ENCODE measurements around the gene C17orf107. TPM values are rescaled to one million over a fixed set of nuclear protein-coding genes. Genes with fewer than 3 reads are reported as not detected.

The C17orf107 gene
- total RNA-seq, 1 donor from 2014 or later: 1.8 TPM

- DNase-seq (ENCODE audit: low spot score): no peak
- Mint-ChIP-seq H3K27me3 (ENCODE audit: low read depth) (no peaks in the 10 kb centered on the region), H3K36me3 (ENCODE audit: low read depth) (no peaks in the 10 kb centered on the region), H3K4me3 (ENCODE audit: unreplicated experiment) (no peak overlapping the region), H3K9me3 (ENCODE audit: low read depth) (no peaks in the 10 kb centered on the region), H3K27ac (ENCODE audit: unreplicated experiment) (peak overlapping the region; percentile 55), H3K4me1 (ENCODE audit: low read depth) (peaks cover 22% of the 10 kb centered on the region)
- TF ChIP-seq, protein P1, sequence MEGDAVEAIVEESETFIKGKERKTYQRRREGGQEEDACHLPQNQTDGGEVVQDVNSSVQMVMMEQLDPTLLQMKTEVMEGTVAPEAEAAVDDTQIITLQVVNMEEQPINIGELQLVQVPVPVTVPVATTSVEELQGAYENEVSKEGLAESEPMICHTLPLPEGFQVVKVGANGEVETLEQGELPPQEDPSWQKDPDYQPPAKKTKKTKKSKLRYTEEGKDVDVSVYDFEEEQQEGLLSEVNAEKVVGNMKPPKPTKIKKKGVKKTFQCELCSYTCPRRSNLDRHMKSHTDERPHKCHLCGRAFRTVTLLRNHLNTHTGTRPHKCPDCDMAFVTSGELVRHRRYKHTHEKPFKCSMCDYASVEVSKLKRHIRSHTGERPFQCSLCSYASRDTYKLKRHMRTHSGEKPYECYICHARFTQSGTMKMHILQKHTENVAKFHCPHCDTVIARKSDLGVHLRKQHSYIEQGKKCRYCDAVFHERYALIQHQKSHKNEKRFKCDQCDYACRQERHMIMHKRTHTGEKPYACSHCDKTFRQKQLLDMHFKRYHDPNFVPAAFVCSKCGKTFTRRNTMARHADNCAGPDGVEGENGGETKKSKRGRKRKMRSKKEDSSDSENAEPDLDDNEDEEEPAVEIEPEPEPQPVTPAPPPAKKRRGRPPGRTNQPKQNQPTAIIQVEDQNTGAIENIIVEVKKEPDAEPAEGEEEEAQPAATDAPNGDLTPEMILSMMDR (IDR thresholded peaks at IDR 0.05): peak; percentile 49
Measured at GRCh38 chr17:4934173-4934979, 35.0 kb downstream of the C17orf107 start.

DNA sequence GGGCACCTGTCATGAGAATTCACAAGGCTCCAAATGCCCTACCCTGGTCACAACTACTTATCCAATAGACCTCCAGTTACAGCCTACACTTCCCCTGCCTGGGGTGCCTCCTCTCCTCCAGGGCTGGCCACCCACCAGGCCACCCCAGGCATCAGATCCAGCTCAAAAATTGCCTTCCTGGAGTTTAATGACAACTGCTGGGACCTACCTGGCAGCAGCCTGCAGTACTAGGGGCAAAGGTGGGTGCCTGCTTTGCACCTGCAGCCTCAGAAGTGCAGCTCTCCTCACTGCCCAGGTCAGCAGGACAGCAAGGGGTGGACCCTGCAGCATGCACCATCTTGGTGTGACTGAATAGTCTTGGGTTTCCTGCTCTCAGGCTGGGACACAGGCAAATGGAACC, 36.3 kb downstream of the C17orf107 start:
- TF ChIP-seq, protein P1 (IDR thresholded peaks at IDR 0.05): no peak
- no peak overlapping the region for H3K27ac Mint-ChIP-seq (ENCODE audit: unreplicated experiment)
- H3K4me3 Mint-ChIP-seq (ENCODE audit: unreplicated experiment): no peak overlapping the region
- H3K9me3 Mint-ChIP-seq (ENCODE audit: low read depth): no peaks in the 10 kb centered on the region
- peaks cover 23% of the 10 kb centered on the region for H3K4me1 Mint-ChIP-seq (ENCODE audit: low read depth)
- no peak for DNase-seq (ENCODE audit: low spot score)
- H3K27me3 Mint-ChIP-seq (ENCODE audit: low read depth): no peaks in the 10 kb centered on the region
- H3K36me3 Mint-ChIP-seq (ENCODE audit: low read depth): no peaks in the 10 kb centered on the region

DNA sequence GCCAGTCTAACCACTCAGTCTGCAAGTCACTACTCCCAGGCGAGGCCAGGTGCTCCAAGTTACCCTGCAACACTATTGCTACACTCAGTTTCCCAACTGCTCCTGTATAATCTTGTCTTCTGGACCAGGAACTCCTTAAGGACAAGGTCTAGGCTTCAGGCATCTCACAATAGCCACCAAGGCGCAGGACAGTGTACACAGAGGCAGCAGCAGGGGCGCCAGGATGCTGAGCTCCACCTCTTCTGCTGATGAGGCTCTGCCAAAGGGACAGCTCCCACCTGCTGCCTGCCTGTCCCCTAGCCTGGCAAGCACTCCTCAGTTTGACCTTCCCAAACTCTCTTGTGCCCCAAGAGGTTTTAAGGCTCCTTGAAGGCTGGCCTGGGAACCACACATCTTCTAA, 37.1 kb downstream of the C17orf107 start:
- TF ChIP-seq, protein P1 (IDR thresholded peaks at IDR 0.05): no peak
- DNase-seq (ENCODE audit: low spot score): no peak
- no peaks in the 10 kb centered on the region for H3K9me3 Mint-ChIP-seq (ENCODE audit: low read depth)
- no peaks in the 10 kb centered on the region for H3K36me3 Mint-ChIP-seq (ENCODE audit: low read depth)
- H3K27me3 Mint-ChIP-seq (ENCODE audit: low read depth): no peaks in the 10 kb centered on the region
- H3K4me1 Mint-ChIP-seq (ENCODE audit: low read depth): peaks cover 30% of the 10 kb centered on the region
- H3K4me3 Mint-ChIP-seq (ENCODE audit: unreplicated experiment): no peak overlapping the region
- H3K27ac Mint-ChIP-seq (ENCODE audit: unreplicated experiment): no peak overlapping the region

- no peak for DNase-seq (ENCODE audit: low spot score)
- peaks cover 1% of the 10 kb centered on the region for H3K36me3 Mint-ChIP-seq (ENCODE audit: low read depth)
- H3K27ac Mint-ChIP-seq (ENCODE audit: unreplicated experiment): no peak overlapping the region
- no peaks in the 10 kb centered on the region for H3K27me3 Mint-ChIP-seq (ENCODE audit: low read depth)
- TF ChIP-seq, protein P1 (IDR thresholded peaks at IDR 0.05): no peak
- no peak overlapping the region for H3K4me3 Mint-ChIP-seq (ENCODE audit: unreplicated experiment)
- peaks cover 42% of the 10 kb centered on the region for H3K4me1 Mint-ChIP-seq (ENCODE audit: low read depth)
- no peaks in the 10 kb centered on the region for H3K9me3 Mint-ChIP-seq (ENCODE audit: low read depth)
Measured at GRCh38 chr17:4937553-4937952, 38.2 kb downstream of the C17orf107 start.

- H3K27me3 Mint-ChIP-seq (ENCODE audit: low read depth): no peaks in the 10 kb centered on the region
- H3K4me3 Mint-ChIP-seq (ENCODE audit: unreplicated experiment): peak overlapping the region; percentile 88
- H3K4me1 Mint-ChIP-seq (ENCODE audit: low read depth): peaks cover 47% of the 10 kb centered on the region
- no peaks in the 10 kb centered on the region for H3K9me3 Mint-ChIP-seq (ENCODE audit: low read depth)
- no peak overlapping the region for H3K27ac Mint-ChIP-seq (ENCODE audit: unreplicated experiment)
- no peak for DNase-seq (ENCODE audit: low spot score)
- peaks cover 5% of the 10 kb centered on the region for H3K36me3 Mint-ChIP-seq (ENCODE audit: low read depth)
- TF ChIP-seq, protein P1 (IDR thresholded peaks at IDR 0.05): no peak
Measured at GRCh38 chr17:4938069-4938491, 38.7 kb downstream of the C17orf107 start.
